Glutamatergic neuron (in vitro differentiated cells): ENCODE measurements around the gene MAP3K7. TPM values are rescaled to one million over a fixed set of nuclear protein-coding genes. Genes with fewer than 3 reads are reported as not detected.

Source experiments
- DNase-seq: peaks from one replicate; pipeline ENCODE4 v3.0.0; 2022
- H3K27ac Mint-ChIP-seq: one replicate; pipeline ENCODE4 v1.8.0; 2020; ENCODE audit warnings: mild to moderate bottlenecking, mixed read lengths, inconsistent platforms; ENCODE audit not compliant: unreplicated experiment
- H3K27me3 Mint-ChIP-seq: one replicate; pipeline ENCODE4 v1.8.0; 2020; ENCODE audit warnings: mild to moderate bottlenecking, moderate library complexity, mixed read lengths, inconsistent platforms; ENCODE audit not compliant: unreplicated experiment
- H3K36me3 Mint-ChIP-seq: one replicate; pipeline ENCODE4 v1.8.0; 2020; ENCODE audit warnings: mild to moderate bottlenecking, mixed read lengths, inconsistent platforms; ENCODE audit not compliant: unreplicated experiment
- H3K4me1 Mint-ChIP-seq: one replicate; pipeline ENCODE4 v1.8.0; 2020; ENCODE audit warnings: mild to moderate bottlenecking, low read depth, mixed read lengths, inconsistent platforms; ENCODE audit not compliant: unreplicated experiment
- H3K4me3 Mint-ChIP-seq: one replicate; pipeline ENCODE4 v1.8.0; 2020; ENCODE audit warnings: mild to moderate bottlenecking, mixed read lengths, inconsistent platforms; ENCODE audit not compliant: unreplicated experiment
- H3K9me3 Mint-ChIP-seq: one replicate; pipeline ENCODE4 v1.8.0; 2020; ENCODE audit warnings: mild to moderate bottlenecking, moderate library complexity, mixed read lengths, inconsistent platforms; ENCODE audit not compliant: unreplicated experiment
- CTCF ChIP-seq: fragments of 200-600 bp; sonication (generic); IDR thresholded peaks from one replicate; pipeline ENCODE4 v1.5.0; 2021; ENCODE audit not compliant: partially characterized antibody, unreplicated experiment
- total RNA-seq: library from RNA; stranded (reverse); fragmentation: NEBNext Ultra II Directional; extraction: Animal tissue kit (Norgen Biotek cat#: 25700); gene quantifications from one replicate; pipeline ENCODE4 v1.2.1, GENCODE V29; 2021; ENCODE audit not compliant: unreplicated experiment

Gene MAP3K7
- total RNA-seq, 1 donor from 2014 or later, result 39.4 TPM

- Mint-ChIP-seq H3K36me3 (no peaks in the 10 kb centered on the region), H3K4me3 (no peak overlapping the region), H3K4me1 (no peaks in the 10 kb centered on the region), H3K9me3 (no peaks in the 10 kb centered on the region), H3K27ac (no peak overlapping the region), H3K27me3 (no peaks in the 10 kb centered on the region)
- no peak for DNase-seq
- no peak for TF ChIP-seq CTCF
These were observed 7.8 kb downstream of the MAP3K7 start for GRCh38 chr6:90578894-90579549.

- H3K9me3 Mint-ChIP-seq, result no peaks in the 10 kb centered on the region
- H3K27me3 Mint-ChIP-seq, result no peaks in the 10 kb centered on the region
- no peaks in the 10 kb centered on the region for H3K36me3 Mint-ChIP-seq
- TF ChIP-seq CTCF, result no peak
- H3K4me1 Mint-ChIP-seq, result no peaks in the 10 kb centered on the region
- no peak overlapping the region for H3K27ac Mint-ChIP-seq
- H3K4me3 Mint-ChIP-seq, result no peak overlapping the region
- DNase-seq, result no peak
These were observed 11.6 kb downstream of the MAP3K7 start for GRCh38 chr6:90575267-90575666.

- no peak for DNase-seq
- H3K4me1 Mint-ChIP-seq, result no peaks in the 10 kb centered on the region
These were observed 12.3 kb downstream of the MAP3K7 start for GRCh38 chr6:90574610-90575009.

GRCh38 chr6:90573624-90574023, 13.2 kb downstream of the MAP3K7 start:
- Mint-ChIP-seq H3K4me3 (no peak overlapping the region), H3K9me3 (no peaks in the 10 kb centered on the region), H3K27me3 (no peaks in the 10 kb centered on the region), H3K4me1 (no peaks in the 10 kb centered on the region), H3K27ac (no peak overlapping the region), H3K36me3 (no peaks in the 10 kb centered on the region)
- no peak for TF ChIP-seq CTCF
- no peak for DNase-seq

More at GRCh38 chr6:90574610-90575009, 12.3 kb downstream of the MAP3K7 start:
- Mint-ChIP-seq H3K4me3 (no peak overlapping the region), H3K27ac (no peak overlapping the region), H3K9me3 (no peaks in the 10 kb centered on the region), H3K36me3 (no peaks in the 10 kb centered on the region), H3K27me3 (no peaks in the 10 kb centered on the region)
- TF ChIP-seq CTCF, result no peak

GRCh38 chr6:90572856-90573255, 14.0 kb downstream of the MAP3K7 start:
- H3K4me3 Mint-ChIP-seq, result no peak overlapping the region
- H3K36me3 Mint-ChIP-seq, result no peaks in the 10 kb centered on the region
- no peak for DNase-seq
- no peaks in the 10 kb centered on the region for H3K27me3 Mint-ChIP-seq
- H3K4me1 Mint-ChIP-seq, result no peaks in the 10 kb centered on the region
- H3K9me3 Mint-ChIP-seq, result no peaks in the 10 kb centered on the region
- no peak overlapping the region for H3K27ac Mint-ChIP-seq
- TF ChIP-seq CTCF, result no peak
